Stimulated activated naive B cell treated with anti-CD40 and anti-IgM and Interleukin-4, amounts not matched to agents 10 μg/mL and 1 μg/mL and 100 μg/mL, for 72 hours (primary cell): ENCODE results near the gene ALOX5AP.

Experiments
- ATAC-seq, 2 donors: fragments of 150-1000 bp; cut with Tn5 transposase; replicated peaks; 2 replicates each; pipeline ENCODE4 v1.10.0; 2021; ENCODE audit warnings: moderate library complexity in 1 of 2
- DNase-seq: peaks from one replicate; pipeline ENCODE4 v3.0.0; 2021
- H3K27ac Mint-ChIP-seq: one replicate; pipeline ENCODE4 v1.8.0; 2022; ENCODE audit warnings: mild to moderate bottlenecking, mixed read lengths
- H3K27me3 Mint-ChIP-seq, 2 donors: one replicate each; pipeline ENCODE4 v1.8.0; 2022; ENCODE audit warnings: mixed read lengths in 2 of 2
- H3K36me3 Mint-ChIP-seq, 2 donors: one replicate each; pipeline ENCODE4 v1.8.0; 2022; ENCODE audit warnings: mixed read lengths in 2 of 2, mild to moderate bottlenecking in 1 of 2
- H3K4me1 Mint-ChIP-seq, 2 donors: one replicate each; pipeline ENCODE4 v1.8.0; 2022; ENCODE audit warnings: mixed read lengths in 2 of 2, mild to moderate bottlenecking in 1 of 2
- H3K4me3 Mint-ChIP-seq, 2 donors: one replicate each; pipeline ENCODE4 v1.8.0; 2022; ENCODE audit warnings: mild to moderate bottlenecking in 2 of 2, mixed read lengths in 2 of 2, moderate library complexity in 1 of 2
- H3K9me3 Mint-ChIP-seq, 2 donors: one replicate each; pipeline ENCODE4 v1.8.0; 2022; ENCODE audit warnings: mixed read lengths in 2 of 2, mild to moderate bottlenecking in 1 of 2

The ALOX5AP gene

GRCh38 chr13:30798776-30799355 lies 63.5 kb downstream of the ALOX5AP start:
- no peaks in the 10 kb centered on the region for H3K36me3 Mint-ChIP-seq
- peaks cover 5 to 6% of the 10 kb centered on the region in 2 donors for H3K27me3 Mint-ChIP-seq
- no peaks in the 10 kb centered on the region for H3K9me3 Mint-ChIP-seq
- DNase-seq: no peak
- ATAC-seq: no peak
- H3K4me1 Mint-ChIP-seq: peaks cover 31 to 34% of the 10 kb centered on the region in 2 donors
- H3K27ac Mint-ChIP-seq: no peak overlapping the region
- H3K4me3 Mint-ChIP-seq: no peak overlapping the region

GRCh38 chr13:30799356-30799824 lies 64.0 kb downstream of the ALOX5AP start:
- DNase-seq (no peak), ATAC-seq (no peak)
- peaks cover 5 to 6% of the 10 kb centered on the region in 2 donors for H3K27me3 Mint-ChIP-seq
- H3K9me3 Mint-ChIP-seq: no peaks in the 10 kb centered on the region
- H3K36me3 Mint-ChIP-seq: no peaks in the 10 kb centered on the region
- H3K27ac Mint-ChIP-seq: no peak overlapping the region
- peaks cover 31 to 34% of the 10 kb centered on the region in 2 donors for H3K4me1 Mint-ChIP-seq
- H3K4me3 Mint-ChIP-seq: no peak overlapping the region

GRCh38 chr13:30800107-30800506 lies 64.8 kb downstream of the ALOX5AP start:
- Mint-ChIP-seq H3K27ac (no peak overlapping the region), H3K4me3 (no peak overlapping the region), H3K9me3 (no peaks in the 10 kb centered on the region), H3K4me1 (peaks cover 31 to 34% of the 10 kb centered on the region in 2 donors), H3K36me3 (no peaks in the 10 kb centered on the region), H3K27me3 (peaks cover 5 to 6% of the 10 kb centered on the region in 2 donors)
- ATAC-seq (no peak), DNase-seq (no peak)

- ATAC-seq: peak; percentile 26 to 29
- no peaks in the 10 kb centered on the region for H3K9me3 Mint-ChIP-seq
- H3K27me3 Mint-ChIP-seq: peaks cover 5 to 6% of the 10 kb centered on the region in 2 donors
- H3K4me3 Mint-ChIP-seq: peak overlapping the region in 1 of 2 donors; percentile 54
- H3K36me3 Mint-ChIP-seq: no peaks in the 10 kb centered on the region
- H3K27ac Mint-ChIP-seq: peak overlapping the region; percentile 63
- H3K4me1 Mint-ChIP-seq: peaks cover 16% of the 10 kb centered on the region in 2 donors
- no peak for DNase-seq
Observed at GRCh38 chr13:30802501-30802900, 67.2 kb downstream of the ALOX5AP start.

GRCh38 chr13:30802953-30803478 lies 67.7 kb downstream of the ALOX5AP start:
- Mint-ChIP-seq H3K27me3 (peaks cover 5 to 6% of the 10 kb centered on the region in 2 donors), H3K4me3 (peak overlapping the region; percentile 54 to 71), H3K27ac (peak overlapping the region; percentile 53), H3K36me3 (no peaks in the 10 kb centered on the region), H3K9me3 (no peaks in the 10 kb centered on the region), H3K4me1 (peaks cover 12 to 14% of the 10 kb centered on the region in 2 donors)
- DNase-seq (peak; percentile 76), ATAC-seq (peak; percentile 99 to 100)

- no peak for DNase-seq
- Mint-ChIP-seq H3K9me3 (no peaks in the 10 kb centered on the region), H3K27me3 (peaks cover 5 to 6% of the 10 kb centered on the region in 2 donors), H3K4me1 (peaks cover 12 to 14% of the 10 kb centered on the region in 2 donors), H3K36me3 (no peaks in the 10 kb centered on the region), H3K27ac (no peak overlapping the region), H3K4me3 (peak overlapping the region; percentile 54 to 71)
- no peak for ATAC-seq
Observed at GRCh38 chr13:30803749-30804148, 68.4 kb downstream of the ALOX5AP start.

GRCh38 chr13:30804474-30804873 lies 69.1 kb downstream of the ALOX5AP start:
- DNase-seq (no peak), ATAC-seq (no peak)
- H3K9me3 Mint-ChIP-seq: no peaks in the 10 kb centered on the region
- H3K4me3 Mint-ChIP-seq: no peak overlapping the region
- H3K27me3 Mint-ChIP-seq: peaks cover 5 to 6% of the 10 kb centered on the region in 2 donors
- H3K36me3 Mint-ChIP-seq: no peaks in the 10 kb centered on the region
- H3K4me1 Mint-ChIP-seq: peaks cover 12 to 14% of the 10 kb centered on the region in 2 donors
- H3K27ac Mint-ChIP-seq: no peak overlapping the region

GRCh38 chr13:30805132-30805537 lies 69.8 kb downstream of the ALOX5AP start:
- Mint-ChIP-seq H3K9me3 (peaks cover 0 to 3% of the 10 kb centered on the region in 2 donors), H3K27me3 (peaks cover 5 to 6% of the 10 kb centered on the region in 2 donors), H3K36me3 (no peaks in the 10 kb centered on the region), H3K27ac (no peak overlapping the region), H3K4me3 (no peak overlapping the region), H3K4me1 (peaks cover 12 to 14% of the 10 kb centered on the region in 2 donors)
- no peak for ATAC-seq
- DNase-seq: no peak

- Mint-ChIP-seq H3K27ac (no peak overlapping the region), H3K9me3 (peaks cover 0 to 3% of the 10 kb centered on the region in 2 donors), H3K4me1 (peaks cover 12% of the 10 kb centered on the region in 2 donors), H3K27me3 (peaks cover 5 to 6% of the 10 kb centered on the region in 2 donors), H3K36me3 (no peaks in the 10 kb centered on the region), H3K4me3 (no peak overlapping the region)
- no peak for ATAC-seq
- DNase-seq: no peak
Observed at GRCh38 chr13:30805603-30806011, 70.3 kb downstream of the ALOX5AP start.

GRCh38 chr13:30806784-30807183 lies 71.4 kb downstream of the ALOX5AP start:
- Mint-ChIP-seq H3K36me3 (no peaks in the 10 kb centered on the region), H3K4me3 (no peak overlapping the region), H3K4me1 (peaks cover 12% of the 10 kb centered on the region in 2 donors), H3K27me3 (peaks cover 5 to 6% of the 10 kb centered on the region in 2 donors), H3K27ac (no peak overlapping the region), H3K9me3 (peaks cover 0 to 3% of the 10 kb centered on the region in 2 donors)
- no peak for DNase-seq
- ATAC-seq: no peak

- Mint-ChIP-seq H3K27ac (no peak overlapping the region), H3K36me3 (no peaks in the 10 kb centered on the region), H3K27me3 (peaks cover 5 to 6% of the 10 kb centered on the region in 2 donors), H3K4me3 (no peak overlapping the region), H3K4me1 (peaks cover 12% of the 10 kb centered on the region in 2 donors), H3K9me3 (peaks cover 0 to 3% of the 10 kb centered on the region in 2 donors)
- DNase-seq (no peak), ATAC-seq (no peak)
Observed at GRCh38 chr13:30807392-30807791, 72.0 kb downstream of the ALOX5AP start.

GRCh38 chr13:30808600-30808999 lies 73.3 kb downstream of the ALOX5AP start:
- Mint-ChIP-seq H3K27ac (no peak overlapping the region), H3K4me1 (peaks cover 0 to 2% of the 10 kb centered on the region in 2 donors), H3K4me3 (no peak overlapping the region), H3K36me3 (no peaks in the 10 kb centered on the region), H3K9me3 (peaks cover 0 to 3% of the 10 kb centered on the region in 2 donors), H3K27me3 (peaks cover 0 to 1% of the 10 kb centered on the region in 2 donors)
- DNase-seq (no peak), ATAC-seq (peak in 1 of 2 donors; percentile 20)

GRCh38 chr13:30809787-30810186 lies 74.4 kb downstream of the ALOX5AP start:
- peaks cover 0 to 3% of the 10 kb centered on the region in 2 donors for H3K9me3 Mint-ChIP-seq
- ATAC-seq: no peak
- no peak overlapping the region for H3K27ac Mint-ChIP-seq
- no peak for DNase-seq
- H3K4me3 Mint-ChIP-seq: no peak overlapping the region
- no peaks in the 10 kb centered on the region for H3K36me3 Mint-ChIP-seq
- H3K27me3 Mint-ChIP-seq: no peaks in the 10 kb centered on the region
- H3K4me1 Mint-ChIP-seq: peaks cover 0 to 1% of the 10 kb centered on the region in 2 donors

- no peak overlapping the region for H3K27ac Mint-ChIP-seq
- no peaks in the 10 kb centered on the region for H3K36me3 Mint-ChIP-seq
- peaks cover 0 to 1% of the 10 kb centered on the region in 2 donors for H3K4me1 Mint-ChIP-seq
- DNase-seq (no peak), ATAC-seq (no peak)
- peaks cover 0 to 3% of the 10 kb centered on the region in 2 donors for H3K9me3 Mint-ChIP-seq
- no peak overlapping the region for H3K4me3 Mint-ChIP-seq
- no peaks in the 10 kb centered on the region for H3K27me3 Mint-ChIP-seq
Observed at GRCh38 chr13:30810261-30810701, 74.9 kb downstream of the ALOX5AP start.

- Mint-ChIP-seq H3K36me3 (no peaks in the 10 kb centered on the region), H3K4me1 (peaks cover 0 to 1% of the 10 kb centered on the region in 2 donors), H3K9me3 (peaks cover 0 to 3% of the 10 kb centered on the region in 2 donors), H3K27ac (no peak overlapping the region), H3K27me3 (no peaks in the 10 kb centered on the region), H3K4me3 (no peak overlapping the region)
- no peak for ATAC-seq
- no peak for DNase-seq
Observed at GRCh38 chr13:30810801-30811200, 75.5 kb downstream of the ALOX5AP start.
